GM19372 (cell line): Measurements from ENCODE around the gene GSG1.

Source experiments
- ATAC-seq: cut with Tn5 transposase; IDR thresholded peaks from one replicate; pipeline ENCODE4 v1.9.1; 2021; ENCODE audit warnings: mild to moderate bottlenecking, low read depth, moderate library complexity; ENCODE audit not compliant: unreplicated experiment

The GSG1 gene

GRCh38 chr12:13103391-13104033, at the start of gene GSG1:
Gene GSG1 (minus strand): TSS chr12:13103667. CDS start chr12:13103512, 155 bp downstream.
- ATAC-seq, result no peak

DNA sequence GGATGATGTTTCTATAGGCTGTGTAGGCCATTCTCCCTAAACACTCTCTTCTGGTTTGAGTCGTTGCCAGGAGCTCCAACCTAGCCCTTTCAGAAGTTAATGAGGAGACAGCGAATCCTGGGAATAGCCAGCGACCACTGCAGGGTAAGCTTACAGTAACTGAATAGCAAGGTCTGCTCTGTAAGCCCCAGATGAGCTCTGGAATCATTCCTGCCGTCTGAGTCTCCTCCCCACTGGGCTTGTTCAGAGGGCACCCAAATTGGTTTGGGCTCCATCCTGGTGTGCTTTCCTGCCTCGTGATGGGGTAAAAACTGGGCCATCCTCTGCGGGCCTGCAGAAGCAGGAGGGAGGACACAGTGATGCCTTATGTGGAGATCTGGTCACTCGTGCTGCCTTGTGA, 49.7 kb upstream of the GSG1 start:
- no peak for ATAC-seq

GRCh38 chr12:13152756-13153155, 49.3 kb upstream of the GSG1 start:
- ATAC-seq, result no peak

DNA sequence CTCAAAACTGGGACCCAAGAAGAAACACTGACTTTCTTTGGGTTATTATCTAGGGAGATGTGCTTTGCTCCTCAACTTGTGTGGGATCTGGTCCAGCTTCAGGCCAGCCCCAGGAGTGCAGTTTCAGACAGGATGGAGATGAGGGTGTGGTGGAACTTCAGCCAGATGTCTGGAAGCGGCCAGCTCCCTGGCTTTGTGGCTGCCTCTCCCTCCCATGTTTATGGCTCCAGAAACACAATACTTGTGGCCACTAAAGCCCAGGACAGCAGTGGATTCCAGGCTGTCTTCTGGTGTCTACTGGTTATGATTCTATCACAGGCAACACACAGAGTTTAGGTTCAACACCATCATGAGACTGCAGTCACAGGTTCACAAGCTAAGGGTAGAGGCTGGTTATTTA, 48.8 kb upstream of the GSG1 start:
- no peak for ATAC-seq

- no peak for ATAC-seq
Measured at GRCh38 chr12:13149411-13149810, 45.9 kb upstream of the GSG1 start.

DNA sequence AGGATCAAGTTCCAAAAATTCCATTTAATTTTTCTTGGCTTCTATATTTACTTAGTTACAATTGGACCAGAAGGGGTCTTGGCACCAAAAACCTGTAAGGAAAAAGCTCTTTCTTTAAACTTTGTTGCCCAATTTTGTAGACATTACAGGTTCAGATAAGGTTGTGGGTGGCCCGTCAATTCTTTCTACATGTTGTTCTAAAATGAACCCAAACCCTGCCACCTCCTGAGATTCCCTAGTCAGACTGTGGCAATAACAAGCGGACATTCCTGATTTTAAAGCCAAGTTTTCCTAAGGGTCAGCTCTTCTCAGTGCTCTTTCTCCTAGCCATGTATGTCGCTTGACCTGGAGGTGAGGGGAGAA, 45.0 kb upstream of the GSG1 start:
- no peak for ATAC-seq

- no peak for ATAC-seq
Measured at GRCh38 chr12:13147688-13148484, 44.4 kb upstream of the GSG1 start.

DNA sequence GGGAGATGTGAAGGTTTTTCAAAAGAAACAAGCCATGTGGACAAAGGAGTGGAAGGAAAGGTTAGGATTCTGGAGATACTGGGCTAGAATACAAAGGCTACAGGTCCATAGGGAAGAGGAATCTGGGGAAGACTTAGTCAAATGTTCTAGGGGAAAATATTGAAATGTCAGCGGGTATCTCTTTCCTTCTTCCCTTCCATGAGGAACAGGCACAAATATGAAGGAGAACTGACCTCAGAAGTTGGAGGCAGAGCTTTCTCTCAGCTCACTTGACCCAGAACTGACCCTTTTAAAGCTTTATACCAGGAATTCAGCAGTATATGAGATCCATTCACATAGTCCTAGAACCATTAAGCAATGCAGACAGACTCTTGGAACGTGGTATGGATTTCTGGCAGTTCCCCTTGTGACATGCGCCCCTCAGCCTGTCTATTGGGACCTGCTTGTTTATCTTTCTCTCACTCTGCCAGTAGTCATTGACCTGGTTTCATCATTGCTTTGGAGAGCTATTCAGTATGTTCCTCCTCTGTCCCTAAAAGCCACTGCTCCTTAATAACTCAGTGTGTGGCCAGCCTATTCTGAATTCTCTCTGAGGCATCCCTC, 43.0 kb upstream of the GSG1 start:
- no peak for ATAC-seq

DNA sequence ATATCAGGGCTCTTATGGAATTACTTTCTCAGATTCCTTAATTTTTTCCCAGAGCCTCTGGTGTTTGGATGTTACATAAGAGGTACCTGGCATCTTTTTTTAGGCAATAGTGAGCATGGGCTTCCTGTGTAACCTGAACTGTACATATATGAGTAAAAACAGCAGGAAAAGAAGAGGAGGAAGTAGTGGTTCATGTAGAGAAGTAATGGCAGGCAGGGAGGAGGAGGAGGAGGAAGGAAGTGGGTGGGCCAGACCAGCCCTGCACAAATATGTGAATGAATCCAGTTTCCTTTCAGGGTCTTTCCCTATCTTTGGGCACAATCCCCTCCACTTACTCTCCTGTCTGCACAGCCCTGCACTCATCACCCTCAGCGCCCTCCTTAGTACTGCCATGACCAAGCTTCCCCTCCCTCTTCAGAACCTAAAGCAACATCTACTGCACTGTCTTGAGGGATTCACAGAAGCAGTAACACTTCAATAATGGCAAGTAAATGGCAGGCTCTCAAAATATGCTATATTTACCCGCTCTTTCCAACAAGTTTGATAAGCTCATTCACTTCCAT, 40.9 kb upstream of the GSG1 start:
- ATAC-seq, result no peak

GRCh38 chr12:13142747-13143146, 39.3 kb upstream of the GSG1 start:
- no peak for ATAC-seq

GRCh38 chr12:13141686-13142085, 38.2 kb upstream of the GSG1 start:
- no peak for ATAC-seq

DNA sequence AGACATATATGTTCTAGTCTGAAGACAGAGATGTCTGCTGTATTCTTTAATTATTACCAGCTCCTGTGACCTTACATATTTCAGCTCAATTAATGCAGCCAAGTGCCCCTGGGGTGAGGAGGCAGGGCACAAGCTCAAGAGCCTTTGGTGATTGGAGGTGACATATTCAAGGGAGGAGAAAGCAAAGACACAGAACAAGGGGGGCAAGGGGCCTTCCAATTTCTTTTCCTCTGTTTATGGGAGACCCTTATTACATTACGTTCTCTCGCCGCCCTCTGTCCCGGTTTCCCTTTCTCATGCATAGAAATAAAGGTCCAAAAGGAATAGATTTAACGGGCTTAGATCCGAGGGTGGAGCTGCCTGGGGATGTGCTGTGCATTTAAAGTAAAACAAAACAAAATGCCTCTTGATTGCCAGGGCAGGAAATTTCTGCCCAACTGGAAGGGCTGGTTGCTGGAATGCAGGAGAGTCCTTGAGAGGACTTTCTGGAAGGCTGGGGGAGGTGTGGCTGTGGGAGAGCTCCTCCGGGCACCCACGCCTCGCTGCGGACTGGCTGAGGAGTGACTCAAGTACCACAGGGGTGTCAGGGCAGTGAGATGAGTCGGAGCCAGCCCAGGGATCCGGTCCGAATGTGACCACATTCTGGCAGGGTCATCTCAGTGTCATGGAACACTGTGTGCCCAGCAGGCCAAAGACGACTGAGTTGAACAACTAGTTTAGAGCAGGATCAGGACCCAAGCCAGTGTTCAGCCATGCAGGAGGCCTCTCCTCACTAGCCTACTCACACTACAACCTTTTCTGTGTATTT, 32.1 kb upstream of the GSG1 start:
- ATAC-seq, result no peak

DNA sequence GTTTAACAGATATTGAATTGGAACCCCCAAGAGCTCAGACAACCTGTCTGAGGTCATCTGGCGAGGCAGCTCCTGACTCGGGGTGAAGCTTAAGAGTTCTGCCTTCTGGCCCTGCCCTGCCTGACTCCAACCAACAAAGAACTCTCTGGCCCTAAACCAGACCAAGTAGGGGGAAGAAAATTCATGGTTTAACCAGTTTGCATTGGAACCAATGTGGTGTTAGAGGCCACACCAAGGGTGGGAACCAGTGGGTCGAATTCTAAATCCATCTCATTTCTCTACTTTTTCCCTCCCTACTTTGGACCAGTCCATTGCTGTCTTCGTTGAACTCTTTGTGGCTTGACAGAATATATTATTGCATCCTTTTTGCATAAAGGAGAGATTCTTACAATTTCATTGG, 30.4 kb upstream of the GSG1 start:
- ATAC-seq, result no peak

DNA sequence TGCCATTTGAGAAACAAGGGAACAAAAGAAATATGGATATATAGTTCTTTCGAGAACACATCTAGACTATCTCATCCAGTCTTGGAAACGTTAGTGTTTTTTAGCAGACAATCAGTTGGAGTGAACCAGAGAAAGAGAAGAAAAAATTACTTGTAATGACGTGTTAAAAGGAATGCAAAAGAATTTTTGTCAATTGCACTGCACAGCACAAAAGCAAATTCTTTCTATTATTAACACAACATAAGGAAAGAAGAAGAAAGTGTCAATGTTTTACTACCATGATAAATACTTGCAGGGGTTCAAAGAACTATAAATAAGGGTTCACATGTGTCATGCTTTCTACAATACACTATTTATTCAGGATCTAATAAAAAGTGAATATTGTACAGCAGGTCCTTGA, 27.5 kb upstream of the GSG1 start:
- ATAC-seq, result no peak

DNA sequence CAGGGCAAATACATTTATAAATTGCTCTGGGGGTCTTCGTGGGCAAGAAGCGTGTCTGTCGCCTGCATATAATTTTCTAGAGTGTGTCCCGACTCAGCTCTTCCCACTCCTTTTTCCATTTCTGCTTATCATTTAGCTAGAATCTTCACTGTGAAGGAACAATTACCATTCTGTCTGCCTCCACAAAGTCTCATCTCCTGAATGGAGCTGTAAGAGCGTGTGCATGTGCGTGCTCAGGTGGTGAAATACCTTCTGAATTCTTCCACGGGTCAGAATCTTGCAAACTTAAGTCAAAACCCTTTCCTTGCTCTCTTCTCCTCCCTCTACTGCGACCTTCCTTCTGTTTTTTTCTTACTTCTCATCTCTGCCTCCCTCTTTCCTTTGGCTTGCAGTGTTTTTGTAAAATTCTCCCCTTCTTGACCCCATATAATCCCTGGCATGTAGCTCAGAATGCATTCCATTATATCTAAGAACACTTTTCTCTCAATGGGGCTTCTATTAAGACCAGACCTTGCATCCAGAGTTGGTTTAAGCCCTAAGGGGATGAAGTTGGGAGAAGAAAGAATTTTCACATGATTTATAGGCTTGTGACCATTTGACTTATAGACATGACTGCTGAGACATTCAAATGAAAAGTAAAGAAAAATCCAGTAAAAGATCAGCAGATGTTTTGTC, 25.0 kb upstream of the GSG1 start:
- ATAC-seq, result no peak

DNA sequence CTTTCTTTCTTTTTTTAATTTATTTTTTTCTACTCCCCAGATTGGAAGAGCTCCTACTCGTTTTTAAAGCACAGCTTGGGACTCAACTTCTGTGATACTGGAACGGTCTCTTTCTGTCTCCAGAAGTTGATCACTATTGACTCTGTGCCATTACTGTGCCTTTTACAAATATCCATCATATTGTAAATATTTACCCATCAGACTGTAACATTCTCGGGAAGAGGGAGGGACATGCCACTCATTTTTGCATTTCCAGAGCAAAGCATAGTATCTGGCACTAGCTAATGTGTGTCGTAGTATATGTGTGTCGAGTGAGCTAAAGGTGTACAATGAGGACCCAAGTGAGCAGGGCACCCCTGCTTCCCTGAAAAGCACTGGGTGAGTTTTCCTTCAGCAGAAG, 24.0 kb upstream of the GSG1 start:
- ATAC-seq, result no peak

DNA sequence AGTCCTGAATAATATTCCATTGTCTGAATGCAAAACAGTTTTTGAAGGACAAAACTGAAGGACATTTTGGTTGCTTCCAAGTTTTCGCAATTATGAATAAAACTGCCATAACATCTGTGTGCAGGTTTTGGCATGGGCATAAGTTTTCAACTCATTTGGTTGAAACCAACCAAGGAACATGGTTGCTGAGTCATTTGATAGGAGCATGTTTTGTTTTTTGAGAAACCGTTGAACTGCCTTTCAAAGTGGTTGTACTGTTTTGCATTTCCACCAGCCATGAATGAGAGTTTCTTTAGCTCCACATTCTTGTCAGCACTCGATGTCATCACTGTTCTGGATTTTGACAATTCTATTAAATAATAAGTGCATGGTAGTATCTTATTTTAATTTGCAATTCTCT, 23.0 kb upstream of the GSG1 start:
- ATAC-seq, result no peak

DNA sequence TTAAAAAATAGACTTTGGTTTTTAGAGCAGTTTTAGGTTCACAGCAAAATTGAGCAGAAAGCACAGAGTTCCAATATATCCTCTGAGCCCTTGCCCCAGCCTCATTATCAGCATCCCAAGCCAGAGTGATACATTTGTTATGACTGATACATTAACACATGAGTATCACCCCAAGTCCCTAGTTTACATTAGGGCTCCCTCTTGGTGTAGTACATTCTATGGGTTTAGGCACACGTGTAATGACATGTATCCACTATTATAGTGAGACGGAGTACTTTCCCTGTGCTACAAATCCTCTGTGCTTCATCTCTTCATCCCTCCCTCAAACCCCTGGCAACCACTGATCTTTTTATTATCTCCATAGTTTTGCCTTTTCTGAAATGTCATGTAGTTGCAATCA, 22.5 kb upstream of the GSG1 start:
- ATAC-seq, result no peak

DNA sequence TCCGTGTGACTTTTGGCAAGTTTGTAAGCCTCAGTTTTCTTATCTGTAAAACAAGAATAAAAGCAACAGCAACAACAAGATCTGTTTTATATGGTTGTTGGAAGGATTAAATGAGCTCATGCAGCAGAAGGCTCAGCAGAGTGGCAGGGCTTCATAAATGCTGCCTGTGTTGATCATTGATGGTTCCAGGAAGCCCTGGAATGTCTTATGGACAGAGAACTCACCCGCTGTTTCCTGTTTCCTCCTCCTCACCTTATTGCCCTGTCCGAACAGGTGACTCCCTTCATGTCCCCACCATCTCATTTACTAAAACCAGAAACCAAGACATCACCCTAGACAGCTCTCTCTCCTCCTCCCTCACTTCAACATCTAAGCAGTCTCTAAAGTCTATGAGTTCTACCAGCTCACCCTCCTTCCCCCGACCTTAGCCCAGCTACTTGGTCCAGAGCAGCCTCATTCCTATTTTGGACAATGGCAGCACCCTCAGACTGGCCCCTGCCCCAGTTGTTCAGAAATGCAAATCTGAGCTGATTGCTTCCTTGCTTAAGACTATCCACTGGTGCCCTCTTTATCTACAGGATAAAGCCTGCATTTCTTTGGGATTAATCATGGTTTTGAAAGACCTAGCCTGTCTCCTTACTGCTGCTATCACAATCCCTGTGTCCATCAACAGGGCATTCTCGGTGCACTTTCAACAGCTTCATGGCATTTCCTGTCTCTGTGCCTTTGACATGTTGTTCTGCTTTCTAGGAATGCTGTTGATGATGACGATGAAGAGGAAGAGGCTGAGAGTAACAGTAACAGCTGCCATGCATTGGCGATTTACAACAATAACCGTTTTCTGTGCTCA, 21.4 kb upstream of the GSG1 start:
- ATAC-seq, result no peak
